Ishikawa (cell line): Measurements from ENCODE around the gene PSMG4.

ENCODE experiments used
- CEBPB ChIP-seq: IDR thresholded peaks from 2 replicates; pipeline ENCODE4 v1.6.1; 2012
- CREB1 ChIP-seq: IDR thresholded peaks from 2 replicates; pipeline ENCODE4 v1.6.1; 2012; ENCODE audit warnings: low read depth
- EGR1 ChIP-seq: IDR thresholded peaks from 2 replicates; pipeline ENCODE4 v1.6.1; 2012
- EP300 ChIP-seq: IDR thresholded peaks from 2 replicates; pipeline ENCODE4 v1.6.1; 2012; ENCODE audit warnings: borderline replicate concordance
- FOXM1 ChIP-seq: IDR thresholded peaks from 2 replicates; pipeline ENCODE4 v1.6.1; 2012; ENCODE audit warnings: low read depth, borderline replicate concordance
- NFIC ChIP-seq: IDR thresholded peaks from 2 replicates; pipeline ENCODE4 v1.6.1; 2012
- RAD21 ChIP-seq: IDR thresholded peaks from 2 replicates; pipeline ENCODE4 v1.6.1; 2012; ENCODE audit warnings: low read depth
- TAF1 ChIP-seq: IDR thresholded peaks from 2 replicates; pipeline ENCODE4 v1.6.1; 2012; ENCODE audit warnings: low read depth, mild to moderate bottlenecking
- TCF12 ChIP-seq: IDR thresholded peaks from 2 replicates; pipeline ENCODE4 v1.6.1; 2012; ENCODE audit warnings: low read depth
- TEAD4 ChIP-seq: IDR thresholded peaks from 2 replicates; pipeline ENCODE4 v1.6.1; 2012
- YY1 ChIP-seq: IDR thresholded peaks from 2 replicates; pipeline ENCODE4 v1.6.1; 2012; ENCODE audit warnings: low read depth
- ZBTB7A ChIP-seq: IDR thresholded peaks from 2 replicates; pipeline ENCODE4 v1.6.1; 2012; ENCODE audit warnings: low read depth
- TF ChIP-seq, protein P1 (sequence below): IDR thresholded peaks from 2 replicates; pipeline ENCODE4 v1.6.1; 2012; ENCODE audit warnings: low read depth, mild to moderate bottlenecking
- TF ChIP-seq, protein P2 (sequence below): IDR thresholded peaks from 2 replicates; pipeline ENCODE4 v1.6.1; 2012
- TF ChIP-seq, protein P3 (sequence below): IDR thresholded peaks from 2 replicates; pipeline ENCODE4 v1.6.1; 2012

Gene PSMG4

DNA sequence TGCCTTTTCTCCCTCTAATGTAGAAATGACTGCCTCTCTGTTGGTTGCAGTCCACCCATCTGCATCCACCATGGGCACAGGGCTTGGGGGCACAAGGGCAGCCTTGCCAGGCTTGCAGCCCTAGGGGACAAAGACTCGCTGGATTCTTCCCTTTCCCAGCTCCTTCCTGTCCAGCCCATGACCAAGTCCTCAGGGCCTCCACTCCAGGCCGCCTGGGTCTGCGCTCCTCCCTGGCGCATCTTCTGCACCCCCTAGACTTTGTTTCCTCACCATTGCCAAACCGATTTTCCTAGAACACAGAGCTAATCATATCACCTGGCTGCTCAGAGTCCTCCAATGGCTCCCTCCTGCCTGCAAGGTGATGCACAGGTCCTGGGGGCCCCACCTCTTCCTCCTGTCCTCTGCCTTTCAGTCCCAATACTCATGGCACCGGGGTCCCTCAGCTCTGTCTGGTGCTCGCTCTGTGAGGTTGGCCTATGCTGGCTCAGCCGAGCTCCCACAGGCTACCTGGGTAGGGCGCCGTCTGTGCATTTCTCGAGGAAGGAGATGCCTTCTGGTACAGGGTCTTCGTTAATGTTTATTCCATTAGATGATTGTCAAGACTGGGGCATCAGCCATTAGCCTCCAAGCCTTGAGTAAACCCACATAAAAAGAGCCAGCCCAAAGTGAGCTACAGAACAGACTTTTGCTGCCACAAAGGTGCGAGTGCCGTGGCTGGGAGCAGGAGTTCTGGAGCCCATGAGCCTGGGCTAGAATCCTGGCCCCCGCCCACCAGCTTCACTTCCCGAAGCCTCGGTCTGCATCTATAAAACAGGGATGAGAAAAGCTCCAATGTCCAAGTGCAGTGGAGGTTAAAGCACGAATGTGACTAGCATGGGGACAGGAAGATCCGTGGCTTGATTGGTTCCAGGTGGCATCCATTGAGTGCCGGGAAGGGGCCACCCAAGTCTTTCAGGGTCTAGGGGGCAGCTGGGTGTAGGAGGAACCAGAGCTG lies 17.7 kb downstream of the PSMG4 start:
- no peak for TF ChIP-seq TAF1
- TF ChIP-seq, protein P1, sequence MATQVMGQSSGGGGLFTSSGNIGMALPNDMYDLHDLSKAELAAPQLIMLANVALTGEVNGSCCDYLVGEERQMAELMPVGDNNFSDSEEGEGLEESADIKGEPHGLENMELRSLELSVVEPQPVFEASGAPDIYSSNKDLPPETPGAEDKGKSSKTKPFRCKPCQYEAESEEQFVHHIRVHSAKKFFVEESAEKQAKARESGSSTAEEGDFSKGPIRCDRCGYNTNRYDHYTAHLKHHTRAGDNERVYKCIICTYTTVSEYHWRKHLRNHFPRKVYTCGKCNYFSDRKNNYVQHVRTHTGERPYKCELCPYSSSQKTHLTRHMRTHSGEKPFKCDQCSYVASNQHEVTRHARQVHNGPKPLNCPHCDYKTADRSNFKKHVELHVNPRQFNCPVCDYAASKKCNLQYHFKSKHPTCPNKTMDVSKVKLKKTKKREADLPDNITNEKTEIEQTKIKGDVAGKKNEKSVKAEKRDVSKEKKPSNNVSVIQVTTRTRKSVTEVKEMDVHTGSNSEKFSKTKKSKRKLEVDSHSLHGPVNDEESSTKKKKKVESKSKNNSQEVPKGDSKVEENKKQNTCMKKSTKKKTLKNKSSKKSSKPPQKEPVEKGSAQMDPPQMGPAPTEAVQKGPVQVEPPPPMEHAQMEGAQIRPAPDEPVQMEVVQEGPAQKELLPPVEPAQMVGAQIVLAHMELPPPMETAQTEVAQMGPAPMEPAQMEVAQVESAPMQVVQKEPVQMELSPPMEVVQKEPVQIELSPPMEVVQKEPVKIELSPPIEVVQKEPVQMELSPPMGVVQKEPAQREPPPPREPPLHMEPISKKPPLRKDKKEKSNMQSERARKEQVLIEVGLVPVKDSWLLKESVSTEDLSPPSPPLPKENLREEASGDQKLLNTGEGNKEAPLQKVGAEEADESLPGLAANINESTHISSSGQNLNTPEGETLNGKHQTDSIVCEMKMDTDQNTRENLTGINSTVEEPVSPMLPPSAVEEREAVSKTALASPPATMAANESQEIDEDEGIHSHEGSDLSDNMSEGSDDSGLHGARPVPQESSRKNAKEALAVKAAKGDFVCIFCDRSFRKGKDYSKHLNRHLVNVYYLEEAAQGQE: no peak

DNA sequence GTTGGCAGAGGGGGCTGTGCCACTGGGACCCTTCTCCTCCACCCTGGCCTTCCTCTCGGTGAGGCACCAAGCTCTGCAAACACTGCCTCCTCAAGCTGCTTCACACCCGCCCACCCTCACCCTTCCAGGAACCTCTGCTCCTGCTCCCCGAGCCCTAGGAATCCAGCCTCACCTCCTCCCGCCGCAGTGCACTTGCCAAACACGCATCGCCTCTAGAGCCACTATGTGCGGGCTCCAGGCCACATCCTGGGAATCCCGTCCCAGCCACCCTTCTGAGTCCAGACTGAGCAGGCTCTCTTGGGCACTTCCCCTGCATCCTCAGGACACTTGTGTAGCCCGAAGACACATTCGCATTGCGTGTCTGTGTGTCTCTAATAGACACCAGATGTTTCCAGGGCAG lies 18.5 kb downstream of the PSMG4 start:
- TF ChIP-seq TAF1 (no peak), FOXM1 (no peak), TEAD4 (no peak), RAD21 (no peak), TCF12 (no peak), CEBPB (no peak), NFIC (no peak), ZBTB7A (no peak), EGR1 (no peak), YY1 (no peak), CREB1 (no peak), EP300 (no peak)
- TF ChIP-seq, protein P2, sequence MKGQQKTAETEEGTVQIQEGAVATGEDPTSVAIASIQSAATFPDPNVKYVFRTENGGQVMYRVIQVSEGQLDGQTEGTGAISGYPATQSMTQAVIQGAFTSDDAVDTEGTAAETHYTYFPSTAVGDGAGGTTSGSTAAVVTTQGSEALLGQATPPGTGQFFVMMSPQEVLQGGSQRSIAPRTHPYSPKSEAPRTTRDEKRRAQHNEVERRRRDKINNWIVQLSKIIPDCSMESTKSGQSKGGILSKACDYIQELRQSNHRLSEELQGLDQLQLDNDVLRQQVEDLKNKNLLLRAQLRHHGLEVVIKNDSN: no peak
- TF ChIP-seq, protein P1: no peak
- TF ChIP-seq, protein P3, sequence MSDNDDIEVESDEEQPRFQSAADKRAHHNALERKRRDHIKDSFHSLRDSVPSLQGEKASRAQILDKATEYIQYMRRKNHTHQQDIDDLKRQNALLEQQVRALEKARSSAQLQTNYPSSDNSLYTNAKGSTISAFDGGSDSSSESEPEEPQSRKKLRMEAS: no peak

DNA sequence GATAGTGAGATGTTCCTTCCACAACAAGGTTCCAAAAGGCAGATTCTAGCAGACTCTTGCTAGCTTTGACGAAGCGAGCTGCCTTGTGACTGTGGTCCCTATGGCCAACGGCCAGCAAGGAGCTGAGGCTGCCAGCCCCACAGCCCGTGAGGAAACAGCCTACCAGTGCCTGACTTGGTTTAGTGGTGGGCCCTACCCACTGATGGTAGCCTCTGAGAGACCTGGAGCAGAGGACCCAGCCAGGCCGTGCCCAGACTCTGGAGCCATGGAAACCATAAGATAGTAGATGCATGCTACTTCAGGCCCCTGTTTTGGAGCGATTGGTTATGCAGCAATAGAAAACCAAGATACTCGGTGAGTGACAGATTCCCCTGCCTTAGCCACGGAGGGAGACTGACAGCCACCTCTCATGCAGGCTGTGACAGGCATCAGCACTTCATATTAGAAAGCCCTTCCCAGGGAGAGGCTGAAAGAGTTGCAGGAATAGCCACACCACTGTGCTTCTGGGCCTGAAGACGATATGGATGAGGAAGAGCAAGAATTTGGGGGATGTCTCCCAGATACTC lies 19.2 kb downstream of the PSMG4 start:
- TF ChIP-seq YY1: no peak
- no peak for TF ChIP-seq ZBTB7A
- no peak for TF ChIP-seq TAF1
- TF ChIP-seq EP300: no peak

DNA sequence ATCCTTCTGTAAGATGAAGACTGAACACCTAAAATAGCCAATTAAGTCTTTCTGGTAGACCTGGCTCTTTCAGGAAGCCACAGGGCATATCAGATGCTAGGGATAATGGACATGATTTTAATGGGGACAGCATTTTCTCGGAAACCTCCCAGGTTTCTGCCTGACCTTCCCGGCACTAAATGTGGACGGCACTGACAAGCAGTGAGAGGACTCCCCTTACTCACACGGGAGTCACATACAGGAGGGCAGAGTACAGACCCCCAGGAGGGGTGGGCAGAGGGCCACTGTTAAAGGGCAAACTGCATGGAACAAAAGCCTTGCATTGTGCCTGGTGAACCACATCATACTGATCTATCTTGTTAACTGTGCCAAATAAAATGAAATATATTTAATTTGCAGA lies 19.9 kb downstream of the PSMG4 start:
- TF ChIP-seq, protein P3: no peak
- TF ChIP-seq, protein P2: no peak
- no peak for TF ChIP-seq EGR1
- TF ChIP-seq TCF12: no peak
- no peak for TF ChIP-seq TAF1
- TF ChIP-seq EP300: no peak
- TF ChIP-seq FOXM1: no peak
- TF ChIP-seq RAD21: no peak
- no peak for TF ChIP-seq NFIC
- TF ChIP-seq, protein P1: no peak

DNA sequence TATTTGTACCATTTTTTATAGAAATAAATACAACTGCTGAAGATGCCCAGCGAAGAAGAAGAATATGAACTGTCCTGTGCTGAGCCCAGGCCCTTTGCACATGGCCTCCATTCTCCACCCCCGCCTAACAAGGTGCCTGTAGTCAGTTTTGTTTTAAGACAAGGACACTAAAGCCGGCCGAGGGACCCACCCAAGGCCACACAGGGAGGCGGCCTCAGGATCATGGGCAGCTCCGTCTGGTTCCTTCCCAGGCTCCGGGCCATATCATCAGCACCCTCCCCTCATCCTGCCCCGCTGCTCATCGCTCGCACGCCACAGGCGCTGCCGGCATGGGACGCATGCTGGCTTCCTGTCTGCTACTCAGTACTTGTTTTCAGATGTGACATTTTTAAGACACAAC lies 21.3 kb downstream of the PSMG4 start:
- TF ChIP-seq FOXM1 (no peak), EGR1 (no peak), TCF12 (no peak), YY1 (no peak), CEBPB (no peak), NFIC (no peak), CREB1 (no peak), EP300 (no peak), TEAD4 (no peak), TAF1 (no peak), RAD21 (no peak), ZBTB7A (no peak)
- TF ChIP-seq, protein P3: no peak
- TF ChIP-seq, protein P2: no peak
- TF ChIP-seq, protein P1: no peak
